Nephron progenitor cell (in vitro differentiated cells): ENCODE measurements around the gene SLC4A1AP.

ENCODE experiments used
- DNase-seq: peaks from one replicate; pipeline ENCODE4 v3.0.0; 2021
- H3K27ac Mint-ChIP-seq: 2 replicates; pipeline ENCODE4 v1.8.0; 2021; ENCODE audit warnings: mild to moderate bottlenecking, moderate library complexity, mixed read lengths
- H3K27me3 Mint-ChIP-seq: 2 replicates; pipeline ENCODE4 v1.8.0; 2021; ENCODE audit warnings: mild to moderate bottlenecking, low read depth, mixed read lengths; ENCODE audit not compliant: poor library complexity
- H3K36me3 Mint-ChIP-seq: 2 replicates; pipeline ENCODE4 v1.8.0; 2021; ENCODE audit warnings: low read depth, mixed read lengths
- H3K4me1 Mint-ChIP-seq: 2 replicates; pipeline ENCODE4 v1.8.0; 2021; ENCODE audit warnings: mixed read lengths
- H3K4me3 Mint-ChIP-seq: 2 replicates; pipeline ENCODE4 v1.8.0; 2021; ENCODE audit warnings: mild to moderate bottlenecking, moderate library complexity, mixed read lengths
- H3K9me3 Mint-ChIP-seq: 2 replicates; pipeline ENCODE4 v1.8.0; 2021; ENCODE audit warnings: mild to moderate bottlenecking, moderate library complexity, mixed read lengths
- CTCF ChIP-seq: fragments of 200-600 bp; sonication (generic); IDR thresholded peaks from 2 replicates; pipeline ENCODE4 v1.5.0; 2021; ENCODE audit warnings: antibody characterized with exemption

SLC4A1AP gene

GRCh38 chr2:27647737-27648136 lies 16.0 kb upstream of the SLC4A1AP start:
- Mint-ChIP-seq H3K4me1 (no peaks in the 10 kb centered on the region), H3K27me3 (no peaks in the 10 kb centered on the region), H3K9me3 (no peaks in the 10 kb centered on the region), H3K36me3 (peaks cover 41% of the 10 kb centered on the region), H3K27ac (no peak overlapping the region), H3K4me3 (no peak overlapping the region)
- DNase-seq: no peak
- TF ChIP-seq CTCF: no peak

GRCh38 chr2:27651056-27651455 lies 12.6 kb upstream of the SLC4A1AP start:
- no peak for DNase-seq
- Mint-ChIP-seq H3K4me3 (no peak overlapping the region), H3K36me3 (peaks cover 61% of the 10 kb centered on the region), H3K9me3 (no peaks in the 10 kb centered on the region), H3K27me3 (no peaks in the 10 kb centered on the region), H3K27ac (no peak overlapping the region), H3K4me1 (no peaks in the 10 kb centered on the region)
- no peak for TF ChIP-seq CTCF

- Mint-ChIP-seq H3K36me3 (peaks cover 66% of the 10 kb centered on the region), H3K9me3 (no peaks in the 10 kb centered on the region), H3K4me3 (no peak overlapping the region), H3K27me3 (no peaks in the 10 kb centered on the region), H3K27ac (no peak overlapping the region), H3K4me1 (no peaks in the 10 kb centered on the region)
- no peak for DNase-seq
- no peak for TF ChIP-seq CTCF
Observed at GRCh38 chr2:27652341-27652740, 11.3 kb upstream of the SLC4A1AP start.

GRCh38 chr2:27652790-27653189 lies 10.9 kb upstream of the SLC4A1AP start:
- peaks cover 63% of the 10 kb centered on the region for H3K36me3 Mint-ChIP-seq
- H3K9me3 Mint-ChIP-seq: no peaks in the 10 kb centered on the region
- TF ChIP-seq CTCF: no peak
- no peaks in the 10 kb centered on the region for H3K4me1 Mint-ChIP-seq
- no peaks in the 10 kb centered on the region for H3K27me3 Mint-ChIP-seq
- no peak for DNase-seq
- H3K4me3 Mint-ChIP-seq: no peak overlapping the region
- no peak overlapping the region for H3K27ac Mint-ChIP-seq

- DNase-seq: no peak
- Mint-ChIP-seq H3K27ac (no peak overlapping the region), H3K27me3 (no peaks in the 10 kb centered on the region), H3K4me3 (no peak overlapping the region), H3K36me3 (peaks cover 59% of the 10 kb centered on the region), H3K9me3 (no peaks in the 10 kb centered on the region), H3K4me1 (no peaks in the 10 kb centered on the region)
- no peak for TF ChIP-seq CTCF
Observed at GRCh38 chr2:27653397-27653796, 10.3 kb upstream of the SLC4A1AP start.

- Mint-ChIP-seq H3K27me3 (no peaks in the 10 kb centered on the region), H3K4me1 (no peaks in the 10 kb centered on the region), H3K36me3 (peaks cover 57% of the 10 kb centered on the region), H3K4me3 (no peak overlapping the region), H3K27ac (no peak overlapping the region), H3K9me3 (no peaks in the 10 kb centered on the region)
- DNase-seq: no peak
- no peak for TF ChIP-seq CTCF
Observed at GRCh38 chr2:27655155-27655951, 8.3 kb upstream of the SLC4A1AP start.
